Activated CD4-positive, alpha-beta T cell treated with anti-CD3 and anti-CD28 coated beads, Interleukin-2, amount 10 ng/mL, durations not matched to agents 7 days and 5 days (primary cell): ENCODE data around the gene CEMIP. TPM values are rescaled to one million over a fixed set of nuclear protein-coding genes. Genes with fewer than 3 reads are reported as not detected.
"Not testable (repeated sequence)": the region's sequence is repeated elsewhere in the genome, so short reads cannot be mapped to it uniquely, and the experiment has no call there.

ENCODE experiments used
- CTCF ChIA-PET: fragments of 350-600 bp; sonication (Branson Sonifier 250); formaldehyde crosslinking; loops from one replicate; lab custom pipeline; 2021; ENCODE audit warnings: antibody characterized with exemption; lab: Charles Lee
- POLR2A ChIA-PET: fragments of 350-600 bp; sonication (Branson Sonifier 250); formaldehyde crosslinking; loops from one replicate; lab custom pipeline; 2021; ENCODE audit warnings: antibody characterized with exemption; lab: Charles Lee
- DNase-seq: peaks from one replicate; pipeline ENCODE4 v3.0.0-alpha.2; 2020
- H3K27ac Mint-ChIP-seq: one replicate; pipeline ENCODE4 v1.8.0; 2021; ENCODE audit warnings: mild to moderate bottlenecking, moderate library complexity, mixed read lengths
- H3K27me3 Mint-ChIP-seq: one replicate; pipeline ENCODE4 v1.8.0; 2021; ENCODE audit warnings: mixed read lengths
- H3K36me3 Mint-ChIP-seq: one replicate; pipeline ENCODE4 v1.8.0; 2021; ENCODE audit warnings: low read depth, mixed read lengths
- H3K4me1 Mint-ChIP-seq: one replicate; pipeline ENCODE4 v1.8.0; 2021; ENCODE audit warnings: mixed read lengths
- H3K4me3 Mint-ChIP-seq: one replicate; pipeline ENCODE4 v1.8.0; 2021; ENCODE audit warnings: mild to moderate bottlenecking, moderate library complexity, mixed read lengths
- H3K9me3 Mint-ChIP-seq: one replicate; pipeline ENCODE4 v1.8.0; 2021; ENCODE audit warnings: mixed read lengths
- total RNA-seq, 2 experiments: library from RNA; stranded (reverse); gene quantifications; one replicate each; pipeline ENCODE4 v1.2.3, GENCODE V29; 2021

Gene CEMIP
- total RNA-seq, 2 experiments from 2014 or later = not detected

DNA sequence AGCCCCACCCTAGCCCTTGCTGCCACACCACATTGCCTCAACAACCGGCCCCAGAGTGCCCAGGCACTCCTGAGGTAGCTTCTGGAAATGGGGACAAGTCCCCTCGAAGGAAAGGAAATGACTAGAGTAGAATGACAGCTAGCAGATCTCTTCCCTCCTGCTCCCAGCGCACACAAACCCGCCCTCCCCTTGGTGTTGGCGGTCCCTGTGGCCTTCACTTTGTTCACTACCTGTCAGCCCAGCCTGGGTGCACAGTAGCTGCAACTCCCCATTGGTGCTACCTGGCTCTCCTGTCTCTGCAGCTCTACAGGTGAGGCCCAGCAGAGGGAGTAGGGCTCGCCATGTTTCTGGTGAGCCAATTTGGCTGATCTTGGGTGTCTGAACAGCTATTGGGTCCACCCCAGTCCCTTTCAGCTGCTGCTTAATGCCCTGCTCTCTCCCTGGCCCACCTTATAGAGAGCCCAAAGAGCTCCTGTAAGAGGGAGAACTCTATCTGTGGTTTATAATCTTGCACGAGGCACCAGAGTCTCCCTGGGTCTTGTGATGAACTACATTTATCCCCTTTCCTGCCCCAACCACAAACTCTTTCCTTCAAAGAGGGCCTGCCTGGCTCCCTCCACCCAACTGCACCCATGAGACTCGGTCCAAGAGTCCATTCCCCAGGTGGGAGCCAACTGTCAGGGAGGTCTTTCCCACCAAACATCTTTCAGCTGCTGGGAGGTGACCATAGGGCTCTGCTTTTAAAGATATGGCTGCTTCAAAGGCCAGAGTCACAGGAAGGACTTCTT lies 171.3 kb downstream of the CEMIP start:
- no peak overlapping the region for H3K27ac Mint-ChIP-seq
- H3K4me3 Mint-ChIP-seq = no peak overlapping the region
- no peaks in the 10 kb centered on the region for H3K4me1 Mint-ChIP-seq
- DNase-seq = no peak
- no peaks in the 10 kb centered on the region for H3K9me3 Mint-ChIP-seq
- peaks cover 18% of the 10 kb centered on the region for H3K36me3 Mint-ChIP-seq
- ChIA-PET CTCF (interaction anchor here (0.8 to 1.3 kb wide), 2 partner anchors 20 to 165 kb away, joined by 3 read pairs; no protein-coding TSS in a partner anchor), POLR2A (no interaction called here)
- H3K27me3 Mint-ChIP-seq = no peaks in the 10 kb centered on the region

DNA sequence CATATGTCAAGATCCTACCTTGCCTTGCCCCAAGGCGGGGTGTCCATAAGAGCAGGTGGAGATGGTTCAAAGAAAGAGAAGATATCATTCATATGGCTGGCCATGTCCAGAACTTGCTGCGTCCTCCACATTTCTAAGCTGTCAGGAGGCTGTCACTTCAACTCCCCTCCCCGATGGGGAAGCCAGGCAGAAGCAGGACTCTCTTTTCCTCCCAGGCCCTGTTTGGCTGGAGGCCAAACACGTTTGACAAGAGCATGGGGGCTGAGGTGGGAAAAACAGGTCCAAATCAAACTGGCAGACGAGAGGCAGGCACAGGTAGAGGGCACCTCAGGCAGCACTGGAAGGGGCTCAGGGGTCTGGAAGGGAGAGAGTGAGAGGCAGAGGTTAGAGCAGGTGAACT lies 172.8 kb downstream of the CEMIP start:
- no peaks in the 10 kb centered on the region for H3K27me3 Mint-ChIP-seq
- no peak overlapping the region for H3K27ac Mint-ChIP-seq
- ChIA-PET POLR2A (no interaction called here), CTCF (interaction anchor here (0.9 kb wide), 1 partner anchor 18 kb away, joined by 4 read pairs; no protein-coding TSS in a partner anchor)
- no peak overlapping the region for H3K4me3 Mint-ChIP-seq
- no peak for DNase-seq
- no peaks in the 10 kb centered on the region for H3K9me3 Mint-ChIP-seq
- H3K36me3 Mint-ChIP-seq = peaks cover 20% of the 10 kb centered on the region
- peaks cover 4% of the 10 kb centered on the region for H3K4me1 Mint-ChIP-seq

DNA sequence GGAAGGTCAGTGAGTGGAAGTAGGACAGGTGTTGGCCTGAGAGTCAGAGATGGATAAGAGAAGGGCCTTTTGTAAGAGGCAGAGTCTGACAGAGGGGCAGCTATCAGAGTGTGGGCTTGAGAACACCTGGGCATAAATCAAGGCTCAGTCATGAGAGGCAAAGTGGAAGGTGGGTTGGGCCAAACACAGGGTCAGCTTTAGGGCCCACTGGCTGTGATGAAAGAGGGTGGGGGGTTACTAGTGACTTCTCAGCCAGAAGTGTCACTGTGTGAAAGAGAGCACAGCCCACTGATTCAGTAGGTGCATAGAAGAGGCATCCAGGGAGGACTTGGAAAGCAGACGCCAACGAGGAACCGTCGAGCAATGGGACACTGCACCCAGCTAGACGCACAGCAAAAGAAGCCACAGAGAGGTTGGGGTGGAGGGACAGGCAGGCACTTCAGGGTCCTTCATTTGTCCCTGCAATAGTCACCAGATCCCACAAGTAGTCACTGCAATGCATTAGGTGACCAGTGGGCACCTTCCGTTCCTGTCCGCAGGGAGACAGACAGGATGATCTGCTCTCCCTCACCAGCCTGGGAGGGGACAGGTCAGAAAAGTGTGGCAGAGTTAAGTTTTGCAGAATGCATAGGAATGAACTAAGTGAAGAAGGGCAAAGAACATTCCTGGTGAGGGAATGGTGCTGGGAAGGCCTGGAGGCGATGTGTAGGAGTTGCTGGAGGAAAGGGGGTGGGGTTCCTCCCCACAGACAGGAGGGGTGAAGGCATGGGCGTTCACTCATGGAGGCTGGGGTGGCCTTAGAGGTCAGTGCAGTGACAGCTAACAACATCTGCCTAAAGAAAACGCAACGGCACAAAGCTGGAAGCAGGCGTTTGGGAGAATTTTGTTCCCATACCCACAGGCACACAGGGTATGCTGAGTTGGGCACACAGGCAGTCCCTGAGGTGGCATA lies 174.1 kb downstream of the CEMIP start:
- H3K27me3 Mint-ChIP-seq = no peaks in the 10 kb centered on the region
- H3K9me3 Mint-ChIP-seq = no peaks in the 10 kb centered on the region
- ChIA-PET CTCF (no interaction called here), POLR2A (no interaction called here)
- no peak overlapping the region for H3K4me3 Mint-ChIP-seq
- no peak for DNase-seq
- H3K4me1 Mint-ChIP-seq = peaks cover 8% of the 10 kb centered on the region
- no peak overlapping the region for H3K27ac Mint-ChIP-seq
- H3K36me3 Mint-ChIP-seq = peaks cover 22% of the 10 kb centered on the region

DNA sequence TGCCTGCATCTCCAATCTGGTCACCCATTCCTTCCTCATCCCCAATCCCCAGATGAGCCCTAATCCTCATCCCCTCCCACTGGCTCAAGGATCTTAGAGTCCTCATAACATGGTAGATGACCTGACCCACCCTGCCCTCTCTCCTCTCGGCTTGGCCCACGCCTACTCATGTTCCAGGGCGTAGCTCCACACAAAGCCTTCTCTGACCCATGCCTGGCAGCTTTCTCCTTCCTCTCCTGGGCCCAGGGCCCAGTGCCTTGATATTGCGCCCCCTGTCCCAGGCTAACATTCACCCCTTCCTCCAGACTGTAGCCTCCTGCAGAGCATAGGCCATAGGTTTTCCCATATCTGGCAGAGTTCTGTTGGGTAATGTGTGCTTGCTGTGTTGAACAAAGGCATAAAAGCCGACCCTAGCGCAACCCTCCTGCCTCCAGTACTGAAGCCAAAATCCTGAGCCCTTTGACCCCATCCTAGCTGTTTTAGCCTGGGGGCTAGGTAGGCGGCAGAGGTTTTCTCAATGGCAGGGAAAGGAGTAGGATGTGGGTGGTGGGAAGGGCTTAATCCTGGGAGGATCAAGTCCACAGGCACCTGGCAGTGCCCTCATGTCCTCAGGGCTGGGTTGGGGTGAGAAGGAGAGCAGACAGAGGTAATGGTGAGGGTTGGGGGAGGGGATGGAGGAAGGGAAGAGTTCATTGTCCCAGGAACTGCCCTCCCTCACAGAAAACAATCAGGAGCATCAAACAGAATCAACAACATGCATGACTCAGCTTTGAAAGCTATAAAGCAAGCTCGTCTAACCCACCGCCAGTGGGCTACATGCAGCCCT lies 175.0 kb downstream of the CEMIP start:
- H3K36me3 Mint-ChIP-seq = peaks cover 29% of the 10 kb centered on the region
- H3K9me3 Mint-ChIP-seq = no peaks in the 10 kb centered on the region
- H3K27me3 Mint-ChIP-seq = no peaks in the 10 kb centered on the region
- no peak overlapping the region for H3K27ac Mint-ChIP-seq
- ChIA-PET POLR2A (no interaction called here), CTCF (no interaction called here)
- no peak overlapping the region for H3K4me3 Mint-ChIP-seq
- DNase-seq = no peak
- H3K4me1 Mint-ChIP-seq = peaks cover 8% of the 10 kb centered on the region

- not testable (repeated sequence) for H3K9me3 Mint-ChIP-seq
Measured at GRCh38 chr15:80955571-80956452, 176.6 kb downstream of the CEMIP start.

DNA sequence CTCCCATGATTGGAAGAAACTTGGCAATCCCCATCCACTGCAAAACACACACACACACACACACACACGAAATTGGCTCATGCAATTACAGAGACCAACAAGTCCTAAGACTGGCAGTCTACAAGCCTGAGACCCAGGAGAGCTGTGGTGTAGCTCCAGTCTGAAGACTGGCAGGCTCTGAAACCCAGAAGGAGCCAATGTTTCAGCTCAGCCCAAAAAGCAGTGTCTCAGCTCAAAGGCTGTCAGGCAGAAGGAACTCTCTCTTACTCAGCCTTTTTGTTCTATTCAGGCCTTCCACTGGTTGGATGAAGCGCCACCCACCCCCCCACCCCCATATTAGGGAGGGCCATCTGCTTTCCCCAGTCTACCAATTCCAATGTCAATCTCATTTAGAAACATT lies 178.4 kb downstream of the CEMIP start:
- Mint-ChIP-seq H3K9me3 (no peaks in the 10 kb centered on the region), H3K4me1 (peaks cover 12% of the 10 kb centered on the region), H3K4me3 (no peak overlapping the region), H3K36me3 (peaks cover 34% of the 10 kb centered on the region), H3K27ac (no peak overlapping the region), H3K27me3 (no peaks in the 10 kb centered on the region)
- ChIA-PET POLR2A (interaction anchor here (0.6 kb wide), 1 partner anchor 393 kb away, joined by 4 read pairs; no protein-coding TSS in a partner anchor), CTCF (no interaction called here)
- DNase-seq = no peak

More at GRCh38 chr15:80955571-80956452, 176.6 kb downstream of the CEMIP start:
- peak; percentile 18 for DNase-seq
- H3K4me1 Mint-ChIP-seq, POLR2A ChIA-PET, H3K27ac Mint-ChIP-seq, H3K27me3 Mint-ChIP-seq, H3K4me3 Mint-ChIP-seq: not testable (repeated sequence)
- CTCF ChIA-PET = interaction anchor here (0.6 to 1.5 kb wide), 3 partner anchors 12 to 179 kb away, joined by 3 to 4 read pairs (median 3); no protein-coding TSS in a partner anchor
- H3K36me3 Mint-ChIP-seq = peaks cover 35% of the 10 kb centered on the region

DNA sequence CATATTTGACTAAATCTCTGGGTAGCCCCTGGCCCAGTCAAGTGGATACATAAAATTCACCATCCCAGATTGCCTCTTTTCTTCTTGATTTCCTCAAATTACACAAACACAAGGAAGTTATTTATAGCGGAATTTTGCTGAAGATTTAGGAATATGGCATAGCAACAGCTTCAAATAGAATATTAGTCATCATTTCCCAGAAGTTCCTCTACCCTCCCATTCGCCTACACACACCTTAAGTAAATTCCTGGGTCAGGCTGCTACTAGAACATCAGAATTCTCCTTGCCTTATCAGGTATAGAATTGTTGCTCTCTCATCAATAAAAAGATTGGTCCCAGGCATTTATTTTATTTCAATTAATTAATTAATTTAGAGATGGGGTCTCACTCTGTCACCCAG lies 178.8 kb downstream of the CEMIP start:
- no peak for DNase-seq
- no peaks in the 10 kb centered on the region for H3K27me3 Mint-ChIP-seq
- peaks cover 16% of the 10 kb centered on the region for H3K4me1 Mint-ChIP-seq
- H3K36me3 Mint-ChIP-seq = peaks cover 38% of the 10 kb centered on the region
- POLR2A ChIA-PET = no interaction called here
- CTCF ChIA-PET = no interaction called here
- H3K27ac Mint-ChIP-seq = no peak overlapping the region
- no peaks in the 10 kb centered on the region for H3K9me3 Mint-ChIP-seq
- no peak overlapping the region for H3K4me3 Mint-ChIP-seq

DNA sequence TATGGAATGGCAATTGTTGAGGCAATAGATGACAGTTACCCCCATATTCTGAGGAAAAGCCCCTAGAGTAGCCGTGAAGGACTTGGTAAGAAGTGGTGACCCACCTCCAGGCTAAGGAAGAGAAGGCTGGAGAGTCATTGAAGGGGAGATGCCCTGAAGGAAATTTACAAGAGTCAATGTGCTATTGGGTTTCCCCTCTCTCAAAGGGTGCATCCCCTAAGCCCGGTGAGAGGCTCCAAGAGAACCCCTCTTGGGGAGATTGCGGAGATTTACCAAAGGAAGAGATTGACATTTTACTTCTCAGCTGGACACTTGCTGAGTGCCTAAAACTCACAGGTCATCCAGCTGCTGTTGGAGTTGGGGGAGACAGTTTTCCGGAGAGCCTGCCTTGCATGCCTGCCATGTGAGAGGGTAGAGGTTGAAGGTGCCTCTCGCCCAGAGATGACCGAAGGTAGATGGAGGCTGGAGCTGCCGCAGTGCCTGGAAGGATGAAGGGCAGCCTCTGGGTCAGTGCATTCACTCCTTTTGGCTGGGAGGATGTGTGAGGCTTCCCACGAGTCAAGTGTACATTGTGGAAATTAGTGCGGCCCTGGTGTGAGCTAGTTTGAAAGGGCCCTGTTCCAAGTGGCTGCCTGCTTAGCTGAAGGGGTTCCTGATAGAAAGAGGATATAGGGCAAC lies 179.8 kb downstream of the CEMIP start:
- no peak overlapping the region for H3K4me3 Mint-ChIP-seq
- H3K27ac Mint-ChIP-seq = no peak overlapping the region
- H3K4me1 Mint-ChIP-seq = peaks cover 19% of the 10 kb centered on the region
- no peak for DNase-seq
- peaks cover 46% of the 10 kb centered on the region for H3K36me3 Mint-ChIP-seq
- H3K27me3 Mint-ChIP-seq = no peaks in the 10 kb centered on the region
- ChIA-PET POLR2A (no interaction called here), CTCF (interaction anchor here (1.0 to 1.2 kb wide), 2 partner anchors 254 to 376 kb away, joined by 3 read pairs; no protein-coding TSS in a partner anchor)
- H3K9me3 Mint-ChIP-seq = no peaks in the 10 kb centered on the region

DNA sequence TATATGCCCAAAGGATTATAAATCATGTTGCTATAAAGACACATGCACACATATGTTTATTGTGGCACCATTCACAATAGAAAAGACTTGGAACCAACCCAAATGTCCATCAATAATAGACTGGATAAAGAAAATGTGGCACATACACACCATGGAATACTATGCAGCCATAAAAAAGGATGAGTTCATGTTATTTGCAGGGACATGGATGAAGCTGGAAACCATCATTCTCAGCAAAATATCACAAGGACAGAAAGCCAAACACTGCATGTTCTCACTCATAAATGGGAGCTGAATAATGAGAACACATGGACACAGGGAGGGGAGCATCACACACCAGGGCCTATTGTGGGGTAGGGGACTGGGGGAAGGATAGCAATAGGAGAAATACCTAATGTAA lies 186.3 kb downstream of the CEMIP start:
- H3K4me3 Mint-ChIP-seq, CTCF ChIA-PET, POLR2A ChIA-PET, H3K27ac Mint-ChIP-seq, H3K9me3 Mint-ChIP-seq, DNase-seq, H3K27me3 Mint-ChIP-seq: not testable (repeated sequence)
- Mint-ChIP-seq H3K4me1 (peaks cover 11% of the 10 kb centered on the region), H3K36me3 (peaks cover 45% of the 10 kb centered on the region)

DNA sequence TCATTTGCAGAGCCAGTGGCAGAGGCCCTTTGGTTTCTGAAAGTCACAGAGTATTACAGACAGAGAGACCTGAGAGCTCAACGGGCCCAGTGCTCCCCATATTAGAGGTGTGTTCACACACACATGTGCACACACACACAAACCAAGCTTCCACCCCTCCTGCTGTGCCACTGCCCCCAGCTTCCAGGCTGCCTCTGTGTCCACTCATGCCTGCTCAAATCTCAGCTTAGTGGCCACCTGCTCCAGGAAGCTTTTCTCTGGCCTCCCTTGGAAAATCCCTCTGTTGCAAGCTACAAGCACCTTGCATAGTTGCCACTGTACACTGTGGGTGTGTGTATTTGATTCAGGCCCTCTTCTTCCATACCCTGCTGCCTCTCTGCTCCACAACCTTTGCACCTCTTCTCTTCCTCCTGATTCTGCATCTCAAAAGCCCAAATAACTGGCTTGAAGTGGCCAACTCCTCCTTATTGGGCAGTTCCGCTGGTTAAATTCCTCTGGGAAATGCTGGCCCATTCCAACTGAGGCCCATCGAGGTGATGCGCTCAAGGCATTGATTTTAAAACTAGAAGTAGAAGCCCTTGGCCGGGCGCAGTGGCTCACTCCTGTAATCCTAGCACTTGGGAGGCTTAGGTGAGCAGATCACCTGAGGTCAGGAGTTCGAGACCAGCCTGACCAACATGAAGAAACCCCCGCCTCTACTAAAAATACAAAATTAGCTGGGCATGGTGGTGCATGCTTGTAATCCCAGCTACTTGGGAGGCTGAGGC lies 187.4 kb downstream of the CEMIP start:
- no peak for DNase-seq
- Mint-ChIP-seq H3K4me3 (no peak overlapping the region), H3K36me3 (peaks cover 40% of the 10 kb centered on the region), H3K27me3 (no peaks in the 10 kb centered on the region), H3K9me3 (peaks cover 6% of the 10 kb centered on the region), H3K4me1 (peaks cover 11% of the 10 kb centered on the region), H3K27ac (no peak overlapping the region)
- POLR2A ChIA-PET = no interaction called here
- CTCF ChIA-PET = interaction anchor here (1.2 kb wide), 1 partner anchor 10 kb away, joined by 4 read pairs; no protein-coding TSS in a partner anchor
